Osteocyte (in vitro differentiated cells): ENCODE data around the gene CLEC16A. TPM values are rescaled to one million over a fixed set of nuclear protein-coding genes. Genes with fewer than 3 reads are reported as not detected.
"Not testable (repeated sequence)": the region's sequence is repeated elsewhere in the genome, so short reads cannot be mapped to it uniquely, and the experiment has no call there.

Experiments
- DNase-seq: peaks from one replicate; pipeline ENCODE4 v3.0.0; 2021; ENCODE audit warnings: mixed read lengths; ENCODE audit not compliant: unreplicated experiment; ENCODE audit errors: extremely low spot score
- H3K27ac Mint-ChIP-seq: one replicate; pipeline ENCODE4 v1.8.0; 2021; ENCODE audit warnings: mild to moderate bottlenecking, mixed read lengths; ENCODE audit not compliant: unreplicated experiment
- H3K27me3 Mint-ChIP-seq: one replicate; pipeline ENCODE4 v1.8.0; 2021; ENCODE audit warnings: mixed read lengths; ENCODE audit not compliant: unreplicated experiment
- H3K36me3 Mint-ChIP-seq: one replicate; pipeline ENCODE4 v1.8.0; 2021; ENCODE audit warnings: mixed read lengths; ENCODE audit not compliant: unreplicated experiment
- H3K4me1 Mint-ChIP-seq: one replicate; pipeline ENCODE4 v1.8.0; 2021; ENCODE audit warnings: mixed read lengths; ENCODE audit not compliant: unreplicated experiment
- H3K4me3 Mint-ChIP-seq: one replicate; pipeline ENCODE4 v1.8.0; 2021; ENCODE audit warnings: mild to moderate bottlenecking, moderate library complexity, mixed read lengths; ENCODE audit not compliant: unreplicated experiment
- H3K9me3 Mint-ChIP-seq: one replicate; pipeline ENCODE4 v1.8.0; 2021; ENCODE audit warnings: mixed read lengths; ENCODE audit not compliant: unreplicated experiment
- CTCF ChIP-seq: fragments of 200-600 bp; sonication (generic); IDR thresholded peaks from 2 replicates; pipeline ENCODE4 v1.5.0; 2021; ENCODE audit warnings: antibody characterized with exemption, mild to moderate bottlenecking, moderate library complexity
- total RNA-seq: library from RNA; stranded (reverse); gene quantifications from 2 replicates; pipeline ENCODE4 v1.2.1, GENCODE V29; 2021

CLEC16A gene
- total RNA-seq, 1 donor from 2014 or later, result 22.1 TPM

DNA sequence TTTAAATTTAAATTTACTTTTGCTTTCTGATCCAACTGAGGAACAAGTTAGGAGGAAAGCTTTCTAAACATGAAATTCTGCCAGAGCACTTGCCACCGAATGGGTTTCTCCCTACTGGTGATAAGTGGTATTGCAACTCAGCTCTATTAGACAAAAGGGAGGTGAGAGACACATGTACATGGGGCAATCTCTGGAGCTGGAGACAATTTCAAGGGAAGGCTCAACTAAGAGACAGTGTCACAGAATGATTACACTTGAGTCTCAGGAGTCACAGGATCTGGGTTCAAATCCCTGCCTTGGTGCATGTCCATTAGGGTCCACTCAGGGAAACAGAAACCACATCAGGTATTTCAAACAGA is 274.2 kb downstream of the CLEC16A start:
- no peaks in the 10 kb centered on the region for H3K36me3 Mint-ChIP-seq
- DNase-seq, result no peak
- no peaks in the 10 kb centered on the region for H3K27me3 Mint-ChIP-seq
- TF ChIP-seq CTCF, result peak; percentile 51
- no peak overlapping the region for H3K4me3 Mint-ChIP-seq
- no peak overlapping the region for H3K27ac Mint-ChIP-seq
- no peaks in the 10 kb centered on the region for H3K4me1 Mint-ChIP-seq
- peaks cover 6% of the 10 kb centered on the region for H3K9me3 Mint-ChIP-seq

DNA sequence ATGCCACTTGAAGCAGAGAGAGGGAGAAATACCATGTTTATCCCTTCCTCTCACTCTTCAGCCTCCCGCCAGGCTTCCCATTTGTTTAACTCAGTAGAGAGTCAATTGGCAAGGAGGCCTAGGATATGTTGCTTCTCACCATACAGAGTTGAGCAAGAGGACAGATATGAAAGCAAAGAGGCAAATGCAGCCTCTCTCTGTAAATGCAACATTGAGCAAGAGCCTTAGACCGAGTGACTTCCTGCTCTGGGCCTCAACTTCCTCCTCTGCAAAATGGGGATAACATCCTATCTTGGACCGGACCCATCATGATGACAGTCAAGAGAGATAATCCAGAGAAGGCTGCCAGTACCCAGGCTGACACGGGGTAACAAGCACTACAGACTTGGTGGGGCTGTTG is 274.8 kb downstream of the CLEC16A start:
- TF ChIP-seq CTCF, result no peak
- no peak overlapping the region for H3K4me3 Mint-ChIP-seq
- no peaks in the 10 kb centered on the region for H3K36me3 Mint-ChIP-seq
- H3K27ac Mint-ChIP-seq, result no peak overlapping the region
- H3K9me3 Mint-ChIP-seq, result peaks cover 6% of the 10 kb centered on the region
- no peak for DNase-seq
- H3K27me3 Mint-ChIP-seq, result no peaks in the 10 kb centered on the region
- peaks cover under 1% of the 10 kb centered on the region for H3K4me1 Mint-ChIP-seq

GRCh38 chr16:11220507-11220906 is 276.1 kb downstream of the CLEC16A start:
- H3K36me3 Mint-ChIP-seq, H3K27me3 Mint-ChIP-seq, H3K4me3 Mint-ChIP-seq, H3K9me3 Mint-ChIP-seq, H3K4me1 Mint-ChIP-seq, H3K27ac Mint-ChIP-seq, DNase-seq: not testable (repeated sequence)

DNA sequence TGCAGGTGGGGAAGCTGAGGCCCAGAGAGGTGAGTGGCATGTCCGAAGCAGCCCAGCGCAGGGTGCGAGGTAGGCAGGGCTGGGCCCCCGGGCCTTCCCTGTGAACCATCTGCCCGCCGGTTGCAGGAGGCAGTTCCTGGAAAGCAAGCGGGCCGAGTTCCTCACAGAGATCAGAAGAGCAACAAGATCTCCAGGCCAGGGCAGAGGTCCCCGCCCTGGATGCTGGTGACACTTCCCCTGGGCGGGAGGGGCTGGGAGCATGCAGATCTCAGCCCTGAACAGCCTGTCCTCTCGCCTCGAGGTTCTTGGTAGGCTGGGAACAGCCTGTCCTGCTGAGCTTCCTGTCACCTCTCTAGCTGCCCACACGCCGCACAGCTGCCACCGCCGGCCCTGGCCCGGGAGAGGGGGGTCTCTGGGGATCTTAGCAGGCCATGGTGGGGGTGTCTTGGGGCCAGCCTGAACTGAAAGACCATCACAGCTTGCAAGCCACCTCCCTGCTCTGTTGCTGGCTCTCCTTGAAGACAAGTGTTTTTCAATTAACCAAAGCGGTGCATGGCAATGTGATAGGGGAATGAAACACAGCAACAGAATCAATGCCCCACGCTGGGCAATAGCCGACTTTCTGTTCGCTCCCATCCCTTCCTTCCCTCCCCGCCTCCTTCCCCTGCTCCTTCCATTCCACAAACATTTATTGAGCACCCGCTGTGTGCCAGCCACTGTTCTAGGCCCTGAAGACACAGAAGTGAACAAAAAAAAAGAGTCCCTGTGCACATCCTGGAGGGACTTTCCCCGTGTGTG is 279.9 kb downstream of the CLEC16A start:
- no peak for DNase-seq
- peaks cover 8% of the 10 kb centered on the region for H3K4me1 Mint-ChIP-seq
- peaks cover 2% of the 10 kb centered on the region for H3K27me3 Mint-ChIP-seq
- H3K27ac Mint-ChIP-seq, result no peak overlapping the region
- TF ChIP-seq CTCF, result no peak
- no peak overlapping the region for H3K4me3 Mint-ChIP-seq
- no peaks in the 10 kb centered on the region for H3K9me3 Mint-ChIP-seq
- H3K36me3 Mint-ChIP-seq, result no peaks in the 10 kb centered on the region

DNA sequence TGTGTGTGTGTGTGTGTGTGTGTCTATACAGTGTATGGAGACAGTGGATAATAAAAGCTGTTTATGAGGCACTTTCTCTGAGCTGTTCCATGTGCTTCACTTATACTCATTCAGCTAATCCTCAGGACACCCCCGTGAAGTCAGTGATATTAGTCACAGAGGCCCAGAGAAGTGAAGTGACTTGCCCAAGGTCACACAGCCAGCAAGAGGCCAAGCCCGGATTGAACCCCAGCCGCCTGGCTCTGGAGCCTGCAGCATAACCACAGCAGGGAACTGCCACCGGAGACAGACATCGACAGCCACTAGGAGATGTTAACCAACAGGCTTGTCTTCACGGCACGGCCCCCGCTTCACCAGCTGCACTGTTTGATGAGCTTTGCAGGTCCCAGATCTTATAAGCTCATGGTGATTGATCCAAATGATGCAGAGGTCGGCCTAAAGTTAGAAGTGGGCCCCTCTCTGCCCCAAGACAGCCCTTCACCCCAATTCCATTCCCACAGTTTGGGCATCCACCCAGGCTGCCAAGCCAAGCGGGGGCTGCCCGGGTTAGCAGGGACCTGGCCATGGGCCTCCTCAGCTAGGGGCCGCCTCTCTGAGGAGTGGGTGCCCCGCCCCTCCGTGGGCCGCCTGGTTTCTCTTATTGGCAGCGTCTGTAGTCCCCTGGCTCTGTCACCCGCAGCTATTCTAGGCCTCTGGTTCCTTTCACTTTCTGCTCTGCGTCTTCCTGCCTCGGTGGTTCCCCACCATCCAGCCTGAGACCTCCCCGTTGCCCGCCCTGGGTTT is 280.7 kb downstream of the CLEC16A start:
- Mint-ChIP-seq H3K9me3 (no peaks in the 10 kb centered on the region), H3K36me3 (no peaks in the 10 kb centered on the region), H3K27ac (no peak overlapping the region), H3K4me3 (no peak overlapping the region), H3K27me3 (peaks cover 2% of the 10 kb centered on the region), H3K4me1 (peaks cover 8% of the 10 kb centered on the region)
- DNase-seq, result no peak
- TF ChIP-seq CTCF, result no peak
